Endothelial cell of umbilical vein (primary cell): ENCODE results near the gene SLC7A6.

ENCODE experiments used
- JUN ChIP-seq: IDR thresholded peaks from 2 replicates; pipeline ENCODE4 v1.6.1; 2011; ENCODE audit warnings: borderline replicate concordance, low read depth; ENCODE audit not compliant: insufficient read length, insufficient read depth
- TF ChIP-seq, protein P1 (sequence below), 2 donors: IDR thresholded peaks; 1 replicate in 1 of 2; 2 replicates in 1 of 2; pipeline ENCODE4 v1.5.1; 2011; ENCODE audit warnings: low read length in 2 of 2, mild to moderate bottlenecking in 2 of 2, moderate library complexity in 2 of 2, control low read depth in 1 of 2, inconsistent platforms in 1 of 2, low read depth in 1 of 2; ENCODE audit not compliant: insufficient read depth in 1 of 2; ENCODE audit errors: extremely low read depth in 1 of 2
- TF ChIP-seq, protein P2 (sequence below): IDR thresholded peaks from 2 replicates; pipeline ENCODE4 v1.6.1; 2011; ENCODE audit not compliant: insufficient read depth, insufficient read length

DNA sequence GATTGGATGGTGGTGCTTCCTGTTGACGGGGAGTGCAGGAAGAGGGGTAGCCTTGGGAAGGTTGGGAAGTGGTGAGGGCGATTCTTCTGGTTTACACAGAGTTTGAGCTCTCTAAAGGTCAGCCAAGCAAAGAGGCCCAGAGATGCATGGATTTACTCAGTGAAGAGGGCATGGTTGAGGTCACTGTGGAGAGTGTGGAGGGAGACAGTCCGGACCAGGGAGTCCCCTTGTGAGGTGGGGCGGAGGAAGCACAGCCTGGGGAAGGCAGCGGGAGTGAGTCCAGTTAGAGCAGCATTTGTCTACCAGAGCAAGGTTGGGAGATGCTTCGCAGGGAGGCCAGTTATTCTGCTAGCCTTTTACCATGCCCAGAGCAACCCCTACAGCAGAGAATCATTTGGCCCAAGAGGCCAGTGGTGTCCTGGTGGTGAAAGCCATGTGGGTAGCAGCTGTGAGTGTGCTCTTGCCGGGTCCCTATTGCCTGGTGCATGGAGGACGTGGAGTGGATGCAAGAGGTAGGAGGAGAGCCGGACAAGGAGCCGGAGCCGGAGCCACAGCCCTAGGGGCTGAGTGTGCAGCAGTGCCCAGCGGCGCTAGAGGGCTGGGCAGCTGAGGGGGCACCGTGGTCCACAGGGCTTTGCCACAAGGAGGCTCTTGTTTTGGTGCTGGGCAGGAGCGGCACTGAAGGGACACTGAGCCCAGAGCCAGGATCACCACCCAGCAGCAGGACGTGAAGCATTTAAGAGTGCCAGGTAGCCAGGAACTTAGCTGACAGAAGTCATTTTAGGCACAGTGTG lies 74.2 kb downstream of the SLC7A6 start:
- TF ChIP-seq, protein P1, sequence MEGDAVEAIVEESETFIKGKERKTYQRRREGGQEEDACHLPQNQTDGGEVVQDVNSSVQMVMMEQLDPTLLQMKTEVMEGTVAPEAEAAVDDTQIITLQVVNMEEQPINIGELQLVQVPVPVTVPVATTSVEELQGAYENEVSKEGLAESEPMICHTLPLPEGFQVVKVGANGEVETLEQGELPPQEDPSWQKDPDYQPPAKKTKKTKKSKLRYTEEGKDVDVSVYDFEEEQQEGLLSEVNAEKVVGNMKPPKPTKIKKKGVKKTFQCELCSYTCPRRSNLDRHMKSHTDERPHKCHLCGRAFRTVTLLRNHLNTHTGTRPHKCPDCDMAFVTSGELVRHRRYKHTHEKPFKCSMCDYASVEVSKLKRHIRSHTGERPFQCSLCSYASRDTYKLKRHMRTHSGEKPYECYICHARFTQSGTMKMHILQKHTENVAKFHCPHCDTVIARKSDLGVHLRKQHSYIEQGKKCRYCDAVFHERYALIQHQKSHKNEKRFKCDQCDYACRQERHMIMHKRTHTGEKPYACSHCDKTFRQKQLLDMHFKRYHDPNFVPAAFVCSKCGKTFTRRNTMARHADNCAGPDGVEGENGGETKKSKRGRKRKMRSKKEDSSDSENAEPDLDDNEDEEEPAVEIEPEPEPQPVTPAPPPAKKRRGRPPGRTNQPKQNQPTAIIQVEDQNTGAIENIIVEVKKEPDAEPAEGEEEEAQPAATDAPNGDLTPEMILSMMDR (IDR thresholded peaks at IDR 0.05; ENCODE audit: extremely low read depth in 1 of 2, insufficient read depth in 1 of 2, low read depth in 1 of 2, low read length in 2 of 2), result no peak
- TF ChIP-seq JUN, result no peak
- TF ChIP-seq, protein P2, sequence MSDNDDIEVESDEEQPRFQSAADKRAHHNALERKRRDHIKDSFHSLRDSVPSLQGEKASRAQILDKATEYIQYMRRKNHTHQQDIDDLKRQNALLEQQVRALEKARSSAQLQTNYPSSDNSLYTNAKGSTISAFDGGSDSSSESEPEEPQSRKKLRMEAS, result no peak
